H1 (cell line): ENCODE results near the gene CCDC9B. TPM values are rescaled to one million over a fixed set of nuclear protein-coding genes. Genes with fewer than 3 reads are reported as not detected.

Source experiments
- CBX8 ChIP-seq: fragments of 300-800, 300-1000 bp; sonication (generic); IDR thresholded peaks from 2 replicates; pipeline ENCODE4 v1.7.1; 2016; ENCODE audit warnings: low read depth, low read length, borderline replicate concordance
- CREB1 ChIP-seq: IDR thresholded peaks from 2 replicates; pipeline ENCODE4 v1.6.1; 2012; ENCODE audit warnings: inconsistent platforms
- HDAC2 ChIP-seq, 2 experiments: fragments of 300-600 bp in 1 of 2; sonication (generic) in 1 of 2; IDR thresholded peaks; 2 replicates each; pipeline ENCODE4 v1.6.1; 2011 to 2012; ENCODE audit warnings: low read depth in 2 of 2, low read length in 2 of 2, mild to moderate bottlenecking in 2 of 2, moderate library complexity in 2 of 2, borderline replicate concordance in 1 of 2, inconsistent platforms in 1 of 2
- JUND ChIP-seq: IDR thresholded peaks from 2 replicates; pipeline ENCODE4 v1.6.1; 2011; ENCODE audit warnings: mild to moderate bottlenecking, improper control_type of control experiment, low read length
- KDM4A ChIP-seq: IDR thresholded peaks from one replicate; pipeline ENCODE4 v1.7.1; 2012; ENCODE audit warnings: low read depth, mild to moderate bottlenecking, moderate library complexity, low read length, inconsistent platforms; ENCODE audit not compliant: severe bottlenecking
- RAD21 ChIP-seq, 2 experiments: IDR thresholded peaks in 1 of 2; conservative IDR thresholded peaks in 1 of 2; 2 replicates each; pipeline ENCODE4 v1.6.1; 2011; ENCODE audit warnings: low read depth in 2 of 2, low read length in 2 of 2, improper control_type of control experiment in 1 of 2, inconsistent platforms in 1 of 2, mild to moderate bottlenecking in 1 of 2, moderate library complexity in 1 of 2
- polyA plus RNA-seq, 7 experiments: library from polyadenylated mRNA; depleted of rRNA in 3 of 7; stranded (reverse) in 5 of 7; unstranded in 2 of 7; fragments of >200 nt in 5 of 7; fragments of 200-250 nt in 2 of 7; gene quantifications; 1 replicate in 5 of 7; 2 replicates in 1 of 7; 4 replicates in 1 of 7; pipeline versions ENCODE4 v1.2.1 to v1.2.3, GENCODE V29; 2011 to 2013; ENCODE audit warnings: missing spikeins in 2 of 7, mixed read lengths in 2 of 7
- total RNA-seq: library from RNA; stranded (reverse); fragmentation: NEBNext Ultra II Directional; extraction: Animal tissue kit (Norgen Biotek cat#: 25700); gene quantifications from 2 replicates; pipeline ENCODE4 v1.2.1, GENCODE V29; 2021

The CCDC9B gene
- total and polyA plus RNA-seq, 2 of the 8 experiments (the other 6 are each of a cell fraction or from before 2014, with no cell fraction given) = 0.45 to 0.78 TPM

DNA sequence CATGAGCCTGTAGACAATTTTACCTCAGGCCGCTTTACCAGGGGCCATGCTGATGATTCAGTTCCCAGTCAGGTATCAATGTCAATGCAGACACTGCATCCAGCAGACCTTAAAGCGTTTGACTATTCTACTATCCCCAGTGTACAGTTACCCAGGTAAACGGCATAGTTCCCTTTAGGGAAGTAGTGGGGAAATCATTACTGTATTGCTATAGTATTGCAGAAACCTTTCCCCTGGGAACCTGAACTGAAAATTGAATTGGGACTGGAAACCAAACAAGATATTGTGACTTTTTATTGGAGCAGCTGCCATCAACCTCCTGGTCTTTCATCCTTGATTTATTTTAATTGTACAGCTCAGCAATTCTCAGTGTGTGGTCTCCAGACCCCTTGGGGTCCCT, 23.8 kb downstream of the CCDC9B start (continued):
- TF ChIP-seq JUND (no peak), HDAC2 (IDR thresholded peaks at IDR 0.05; ENCODE audit: borderline replicate concordance in 1 of 2, low read depth in 2 of 2, low read length in 2 of 2) (no peak), KDM4A (no peak), CBX8 (no peak), CREB1 (no peak), RAD21 (IDR thresholded peaks at IDR 0.05 in 1 of 2, conservative IDR thresholded peaks at IDR 0.05 in 1 of 2; ENCODE audit: low read depth in 2 of 2, low read length in 2 of 2) (no peak)
